PC-3 (cell line): Measurements from ENCODE around the gene LZTFL1. TPM values are rescaled to one million over a fixed set of nuclear protein-coding genes. Genes with fewer than 3 reads are reported as not detected.
"Not testable (repeated sequence)": the region's sequence is repeated elsewhere in the genome, so short reads cannot be mapped to it uniquely, and the experiment has no call there.

ENCODE experiments used
- ATAC-seq: fragments of 200-7000 bp; cut with Tn5 transposase; 2 replicates; pipeline ENCODE4 v1.9.1; 2020; ENCODE audit warnings: mild to moderate bottlenecking, moderate library complexity
- BruUV-seq: library from RNA; stranded (reverse); fragments of 400-500 nt; replicated peaks from 2 replicates; lab custom pipeline; 2021; lab: Mats Ljungman, UMichigan
- CTCF ChIA-PET: fragments of 300-600 bp; sonication (Branson Sonifier 250); formaldehyde crosslinking; loops from one replicate; lab custom pipeline; 2022; ENCODE audit warnings: antibody characterized with exemption; lab: Charles Lee
- POLR2A ChIA-PET: fragments of 300-600 bp; sonication (Branson Sonifier 250); formaldehyde crosslinking; loops from one replicate; lab custom pipeline; 2022; ENCODE audit warnings: antibody characterized with exemption; ENCODE audit not compliant: unreplicated experiment; lab: Charles Lee
- DNase-seq: peaks from one replicate; pipeline ENCODE4 v3.0.0-alpha.2; 2015
- H2AFZ ChIP-seq: fragments of 300-600 bp; sonication (generic); 2 replicates; pipeline ENCODE4 v1.6.0; 2016; ENCODE audit warnings: antibody characterized with exemption, low read length
- H3F3A ChIP-seq: fragments of 300-600 bp; sonication (generic); one replicate; pipeline ENCODE4 v1.6.0; 2017; ENCODE audit warnings: antibody characterized with exemption, low read length, control low read depth, mild to moderate bottlenecking; ENCODE audit not compliant: unreplicated experiment
- H3K27ac ChIP-seq: fragments of 300-600 bp; sonication (generic); 2 replicates; pipeline ENCODE4 v1.5.1; 2016; ENCODE audit warnings: mild to moderate bottlenecking, low read length
- H3K27me3 ChIP-seq: fragments of 300-600 bp; sonication (generic); 2 replicates; pipeline ENCODE4 v1.6.1; 2016; ENCODE audit warnings: low read length, mixed read lengths
- H3K36me3 ChIP-seq: fragments of 300-600 bp; sonication (generic); 2 replicates; pipeline ENCODE4 v1.6.1; 2016; ENCODE audit warnings: low read depth, mixed run types, low read length, mixed read lengths
- H3K4me1 ChIP-seq: fragments of 300-600 bp; sonication (generic); 2 replicates; pipeline ENCODE4 v1.5.1; 2016; ENCODE audit warnings: low read length; ENCODE audit not compliant: insufficient read depth
- H3K4me2 ChIP-seq: fragments of 300-600 bp; sonication (generic); 2 replicates; pipeline ENCODE4 v1.6.0; 2016; ENCODE audit warnings: low read length
- H3K4me3 ChIP-seq: fragments of 300-600 bp; sonication (generic); 2 replicates; pipeline ENCODE4 v1.5.1; 2016; ENCODE audit warnings: mild to moderate bottlenecking, low read length, mixed read lengths
- H3K79me2 ChIP-seq: fragments of 300-600 bp; sonication (generic); 2 replicates; pipeline ENCODE4 v1.6.1; 2017; ENCODE audit warnings: low read length, mixed read lengths
- H3K9ac ChIP-seq: fragments of 300-600 bp; sonication (generic); 2 replicates; pipeline ENCODE4 v1.6.0; 2016; ENCODE audit warnings: mild to moderate bottlenecking, low read length
- H3K9me2 ChIP-seq: fragments of 300-600 bp; sonication (generic); replicated peaks from 2 replicates; pipeline ENCODE4 v1.6.1; 2016; ENCODE audit warnings: mixed run types, low read length, mixed read lengths
- H3K9me3 ChIP-seq: fragments of 300-600 bp; sonication (generic); 2 replicates; pipeline ENCODE4 v1.6.1; 2016; ENCODE audit warnings: low read length, mixed read lengths
- H4K20me1 ChIP-seq: fragments of 300-600 bp; sonication (generic); 2 replicates; pipeline ENCODE4 v1.6.1; 2016; ENCODE audit warnings: low read length, mixed read lengths
- EZH2 ChIP-seq: fragments of 300-600 bp; sonication (generic); IDR thresholded peaks from one replicate; pipeline ENCODE4 v1.6.1; 2017; ENCODE audit warnings: antibody characterized with exemption, mild to moderate bottlenecking, low read length; ENCODE audit not compliant: unreplicated experiment
- EZH2phosphoT487 ChIP-seq: fragments of 300-600 bp; sonication (generic); IDR thresholded peaks from 2 replicates; pipeline ENCODE4 v1.6.1; 2018; ENCODE audit warnings: mild to moderate bottlenecking, antibody characterized with exemption, low read length, borderline replicate concordance
- intact Hi-C: fragments of 100-400 bp; cut with micrococcal nuclease; formaldehyde crosslinking; loops from 2 replicates; pipeline ENCODE4 v1.9.0; 2023
- total RNA-seq: library from RNA; depleted of rRNA; stranded (reverse); fragments of >200 nt; gene quantifications from 2 replicates; pipeline ENCODE4 v1.2.3, GENCODE V29; 2014
- TF ChIP-seq, protein P1 (sequence below): fragments of 300-600 bp; sonication (generic); conservative IDR thresholded peaks from 2 replicates; pipeline ENCODE4 v1.5.1; 2017; ENCODE audit warnings: antibody characterized with exemption, low read depth, mild to moderate bottlenecking, low read length

The LZTFL1 gene
- total RNA-seq, 1 experiment from 2014 or later = 14.2 TPM

GRCh38 chr3:45861043-45861719 lies 19.3 kb upstream of the LZTFL1 start:
- no peaks in the 10 kb centered on the region for H3K9me3 ChIP-seq
- no peak overlapping the region for H3K4me3 ChIP-seq
- H3K27ac ChIP-seq = no peak overlapping the region
- no peaks in the 10 kb centered on the region for H3K9me2 ChIP-seq
- no peak overlapping the region for H3K9ac ChIP-seq
- no peak for TF ChIP-seq EZH2
- no peak for TF ChIP-seq EZH2phosphoT487
- TF ChIP-seq, protein P1, sequence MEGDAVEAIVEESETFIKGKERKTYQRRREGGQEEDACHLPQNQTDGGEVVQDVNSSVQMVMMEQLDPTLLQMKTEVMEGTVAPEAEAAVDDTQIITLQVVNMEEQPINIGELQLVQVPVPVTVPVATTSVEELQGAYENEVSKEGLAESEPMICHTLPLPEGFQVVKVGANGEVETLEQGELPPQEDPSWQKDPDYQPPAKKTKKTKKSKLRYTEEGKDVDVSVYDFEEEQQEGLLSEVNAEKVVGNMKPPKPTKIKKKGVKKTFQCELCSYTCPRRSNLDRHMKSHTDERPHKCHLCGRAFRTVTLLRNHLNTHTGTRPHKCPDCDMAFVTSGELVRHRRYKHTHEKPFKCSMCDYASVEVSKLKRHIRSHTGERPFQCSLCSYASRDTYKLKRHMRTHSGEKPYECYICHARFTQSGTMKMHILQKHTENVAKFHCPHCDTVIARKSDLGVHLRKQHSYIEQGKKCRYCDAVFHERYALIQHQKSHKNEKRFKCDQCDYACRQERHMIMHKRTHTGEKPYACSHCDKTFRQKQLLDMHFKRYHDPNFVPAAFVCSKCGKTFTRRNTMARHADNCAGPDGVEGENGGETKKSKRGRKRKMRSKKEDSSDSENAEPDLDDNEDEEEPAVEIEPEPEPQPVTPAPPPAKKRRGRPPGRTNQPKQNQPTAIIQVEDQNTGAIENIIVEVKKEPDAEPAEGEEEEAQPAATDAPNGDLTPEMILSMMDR = no peak
- no peak for DNase-seq
- CTCF ChIA-PET = interaction anchor here (0.7 kb wide), 1 partner anchor 19 kb away, joined by 3 read pairs; no protein-coding TSS in a partner anchor
- H3K4me2 ChIP-seq = no peak overlapping the region
- no TSS peak for BruUV-seq
- peak; percentile 51 for ATAC-seq
- H3K79me2 ChIP-seq = no peaks in the 10 kb centered on the region
- H3K36me3 ChIP-seq = no peaks in the 10 kb centered on the region
- H4K20me1 ChIP-seq = no peaks in the 10 kb centered on the region
- no peaks in the 10 kb centered on the region for H3F3A ChIP-seq
- H3K27me3 ChIP-seq = no peaks in the 10 kb centered on the region
- intact Hi-C loops = no loop called here
- POLR2A ChIA-PET = no interaction called here
- no peak overlapping the region for H2AFZ ChIP-seq
- H3K4me1 ChIP-seq = no peaks in the 10 kb centered on the region

- CTCF ChIA-PET = no interaction called here
- DNase-seq (no peak), ATAC-seq (no peak)
- no peak overlapping the region for H3K4me2 ChIP-seq
- H2AFZ ChIP-seq = no peak overlapping the region
- H4K20me1 ChIP-seq = no peaks in the 10 kb centered on the region
- TF ChIP-seq, protein P1 = no peak
- TF ChIP-seq EZH2phosphoT487 (no peak), EZH2 (no peak)
- H3K9ac ChIP-seq = no peak overlapping the region
- intact Hi-C loops = no loop called here
- H3K79me2 ChIP-seq = no peaks in the 10 kb centered on the region
- H3K27ac ChIP-seq = no peak overlapping the region
- no peaks in the 10 kb centered on the region for H3K9me3 ChIP-seq
- H3K9me2 ChIP-seq = no peaks in the 10 kb centered on the region
- no peaks in the 10 kb centered on the region for H3K4me1 ChIP-seq
- POLR2A ChIA-PET = no interaction called here
- H3K4me3 ChIP-seq = no peak overlapping the region
- no peaks in the 10 kb centered on the region for H3K27me3 ChIP-seq
- H3K36me3 ChIP-seq = no peaks in the 10 kb centered on the region
- no peaks in the 10 kb centered on the region for H3F3A ChIP-seq
- no TSS peak for BruUV-seq
Observed at GRCh38 chr3:45860481-45860880, 18.6 kb upstream of the LZTFL1 start.

DNA sequence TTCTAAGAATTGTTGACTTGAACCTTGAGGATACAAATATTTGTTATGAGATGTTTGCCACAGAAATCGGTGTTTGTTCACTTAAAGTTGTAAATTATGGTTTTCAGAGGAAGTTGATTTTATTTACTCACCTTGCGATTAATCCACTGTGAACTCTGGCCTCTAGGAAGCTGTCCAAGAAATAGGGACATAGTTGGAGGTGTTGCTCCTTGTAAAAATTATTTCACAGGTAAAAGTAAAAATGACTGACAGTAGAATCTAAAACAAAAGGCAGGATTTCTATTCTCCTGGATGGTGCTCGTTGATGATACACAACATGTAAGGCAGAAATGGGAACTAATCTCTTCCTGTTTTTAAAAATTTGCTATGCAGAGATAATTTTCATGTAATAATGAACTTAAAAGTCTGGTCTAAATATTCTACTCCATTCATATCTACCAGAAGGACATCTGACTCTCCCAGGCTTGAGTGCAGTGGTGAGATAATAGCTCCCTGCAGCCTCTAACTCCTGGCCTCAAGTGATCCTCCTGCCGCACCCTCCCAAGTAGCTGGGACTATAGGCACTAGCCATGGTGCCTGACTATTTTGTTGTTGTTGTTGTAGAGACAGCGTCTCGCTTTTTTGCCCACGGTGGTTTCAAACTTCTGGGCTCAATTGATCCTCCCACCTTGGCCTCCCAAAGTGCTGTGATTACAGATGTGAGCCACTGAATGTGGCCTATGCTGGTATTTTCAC lies 17.1 kb upstream of the LZTFL1 start:
- DNase-seq = no peak
- POLR2A ChIA-PET = no interaction called here
- no peak for ATAC-seq
- Histone ChIP-seq H3K79me2 (no peaks in the 10 kb centered on the region), H3K27ac (no peak overlapping the region), H3K36me3 (no peaks in the 10 kb centered on the region), H3K9me2 (no peaks in the 10 kb centered on the region), H3K9me3 (no peaks in the 10 kb centered on the region), H4K20me1 (no peaks in the 10 kb centered on the region), H3K4me2 (no peak overlapping the region), H3K9ac (no peak overlapping the region), H3K27me3 (no peaks in the 10 kb centered on the region), H2AFZ (no peak overlapping the region), H3K4me3 (no peak overlapping the region), H3F3A (no peaks in the 10 kb centered on the region), H3K4me1 (no peaks in the 10 kb centered on the region)
- TF ChIP-seq EZH2phosphoT487 (no peak), EZH2 (no peak)
- TF ChIP-seq, protein P1 = no peak
- no TSS peak for BruUV-seq
- CTCF ChIA-PET = no interaction called here
- intact Hi-C loops = no loop called here

GRCh38 chr3:45857024-45857423 lies 15.1 kb upstream of the LZTFL1 start:
- intact Hi-C loops, H3F3A ChIP-seq, H4K20me1 ChIP-seq, ATAC-seq, H3K4me1 ChIP-seq, H3K4me2 ChIP-seq, BruUV-seq, H3K9me3 ChIP-seq, CTCF ChIA-PET, H3K36me3 ChIP-seq, H3K79me2 ChIP-seq, H2AFZ ChIP-seq, DNase-seq, H3K27ac ChIP-seq, POLR2A ChIA-PET, H3K9me2 ChIP-seq, H3K27me3 ChIP-seq, H3K4me3 ChIP-seq, H3K9ac ChIP-seq: not testable (repeated sequence)
